ENCODE data around the gene TMEM243. TPM values are rescaled to one million over a fixed set of nuclear protein-coding genes. Genes with fewer than 3 reads are reported as not detected.

TMEM243 gene
- total and polyA plus RNA-seq, 2 experiments from 2014 or later, result 13.9 to 38.0 TPM

- Histone ChIP-seq H3K4me1 (ENCODE audit: low read depth) (no peaks in the 10 kb centered on the region), H3K9me3 (ENCODE audit: low read depth) (no peaks in the 10 kb centered on the region), H3K36me3 (peaks cover 95% of the 10 kb centered on the region), H3K4me3 (no peak overlapping the region), H3K27me3 (no peaks in the 10 kb centered on the region), H3K27ac (no peak overlapping the region)
- no peak for DNase-seq (ENCODE audit: low read depth in 1 of 2, low spot score in 1 of 2)
- TF ChIP-seq CTCF (IDR thresholded peaks at IDR 0.05; ENCODE audit: low read depth, low read length), result no peak
Observed at GRCh38 chr7:87188930-87189329, 30.6 kb downstream of the TMEM243 start.

DNA sequence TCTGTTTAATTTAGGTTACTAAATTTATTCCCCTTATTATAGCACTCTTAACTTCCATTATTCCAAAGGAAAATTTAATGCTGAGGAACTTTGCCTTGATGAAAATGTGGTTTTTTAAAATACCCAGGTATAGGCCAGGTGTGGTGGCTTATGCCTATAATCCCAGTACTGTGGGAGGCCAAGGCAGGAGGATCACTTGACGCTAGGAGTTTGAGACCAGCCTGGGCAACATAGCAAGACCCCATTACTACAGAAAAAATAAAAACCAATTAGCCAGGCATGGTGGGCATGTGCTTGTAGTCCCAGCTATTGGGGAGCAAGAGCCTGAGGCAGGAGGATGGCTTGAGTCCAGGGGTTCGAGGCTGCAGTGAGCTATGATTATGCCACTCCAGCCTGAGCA, 32.4 kb downstream of the TMEM243 start:
- Histone ChIP-seq H3K36me3 (peaks cover 95% of the 10 kb centered on the region), H3K9me3 (ENCODE audit: low read depth) (no peaks in the 10 kb centered on the region), H3K4me3 (no peak overlapping the region), H3K4me1 (ENCODE audit: low read depth) (no peaks in the 10 kb centered on the region), H3K27ac (no peak overlapping the region), H3K27me3 (no peaks in the 10 kb centered on the region)
- DNase-seq (ENCODE audit: low read depth in 1 of 2, low spot score in 1 of 2), result no peak
- no peak for TF ChIP-seq CTCF (IDR thresholded peaks at IDR 0.05; ENCODE audit: low read depth, low read length)

DNA sequence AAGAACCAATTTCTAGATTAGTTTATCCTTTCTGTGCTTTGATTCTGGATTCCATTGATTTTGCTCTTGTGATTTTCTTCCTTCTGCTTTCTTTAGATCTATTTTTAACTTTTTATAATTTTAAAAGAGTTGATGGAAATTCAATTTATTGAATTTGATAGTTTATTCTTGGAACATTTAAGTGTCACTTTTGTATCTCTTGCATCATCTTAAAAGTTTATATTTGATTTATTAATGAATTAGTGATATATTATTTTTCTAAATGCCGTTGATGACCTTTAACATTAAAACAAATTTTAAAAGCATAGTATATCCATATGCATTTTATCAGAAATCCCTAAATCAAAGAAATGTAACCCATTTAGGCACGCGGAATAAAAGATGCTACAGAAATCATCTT, 40.4 kb downstream of the TMEM243 start:
- H3K4me1 ChIP-seq (ENCODE audit: low read depth), result peaks cover 4% of the 10 kb centered on the region
- H3K27ac ChIP-seq, result no peak overlapping the region
- H3K9me3 ChIP-seq (ENCODE audit: low read depth), result no peaks in the 10 kb centered on the region
- TF ChIP-seq CTCF (IDR thresholded peaks at IDR 0.05; ENCODE audit: low read depth, low read length), result no peak
- no peak for DNase-seq (ENCODE audit: low read depth in 1 of 2, low spot score in 1 of 2)
- peaks cover 81% of the 10 kb centered on the region for H3K36me3 ChIP-seq
- no peaks in the 10 kb centered on the region for H3K27me3 ChIP-seq
- H3K4me3 ChIP-seq, result no peak overlapping the region

GRCh38 chr7:87178320-87178719, 41.2 kb downstream of the TMEM243 start:
- H3K27me3 ChIP-seq, result no peaks in the 10 kb centered on the region
- no peak overlapping the region for H3K4me3 ChIP-seq
- H3K4me1 ChIP-seq (ENCODE audit: low read depth), result peaks cover 4% of the 10 kb centered on the region
- H3K9me3 ChIP-seq (ENCODE audit: low read depth), result no peaks in the 10 kb centered on the region
- no peak for TF ChIP-seq CTCF (IDR thresholded peaks at IDR 0.05; ENCODE audit: low read depth, low read length)
- no peak overlapping the region for H3K27ac ChIP-seq
- peaks cover 82% of the 10 kb centered on the region for H3K36me3 ChIP-seq
- no peak for DNase-seq (ENCODE audit: low read depth in 1 of 2, low spot score in 1 of 2)

DNA sequence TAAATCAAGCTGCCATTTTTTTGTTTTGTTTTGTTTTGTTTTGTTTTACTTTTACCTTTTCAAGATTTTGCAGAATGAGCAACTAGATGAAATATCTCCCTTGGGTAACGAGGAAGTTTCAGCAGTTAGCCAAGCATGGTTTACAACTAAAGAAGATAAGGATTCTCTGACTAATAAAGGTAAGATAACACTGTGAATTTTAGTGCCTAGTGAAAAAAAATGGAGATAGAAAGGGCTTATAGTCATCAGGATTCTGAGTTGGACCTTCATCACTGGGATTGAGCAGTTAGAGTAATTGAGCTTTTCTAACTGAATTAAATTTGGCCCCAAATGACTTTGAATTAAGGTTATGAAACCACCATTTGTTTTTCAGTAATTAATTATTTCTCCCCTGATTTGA, 46.1 kb downstream of the TMEM243 start:
- no peak for TF ChIP-seq CTCF (IDR thresholded peaks at IDR 0.05; ENCODE audit: low read depth, low read length)
- Histone ChIP-seq H3K4me3 (no peak overlapping the region), H3K9me3 (ENCODE audit: low read depth) (no peaks in the 10 kb centered on the region), H3K27ac (no peak overlapping the region), H3K27me3 (no peaks in the 10 kb centered on the region), H3K4me1 (ENCODE audit: low read depth) (peaks cover 4% of the 10 kb centered on the region), H3K36me3 (peaks cover 90% of the 10 kb centered on the region)
- no peak for DNase-seq (ENCODE audit: low read depth in 1 of 2, low spot score in 1 of 2)
